ENCODE measurements around the gene AIPL1. TPM values are rescaled to one million over a fixed set of nuclear protein-coding genes. Genes with fewer than 3 reads are reported as not detected.
A peak's percentile ranks its signal among the peaks of the same experiment; 100 is the strongest.

Gene AIPL1
- total RNA-seq, 2 experiments from 2014 or later, result not detected

DNA sequence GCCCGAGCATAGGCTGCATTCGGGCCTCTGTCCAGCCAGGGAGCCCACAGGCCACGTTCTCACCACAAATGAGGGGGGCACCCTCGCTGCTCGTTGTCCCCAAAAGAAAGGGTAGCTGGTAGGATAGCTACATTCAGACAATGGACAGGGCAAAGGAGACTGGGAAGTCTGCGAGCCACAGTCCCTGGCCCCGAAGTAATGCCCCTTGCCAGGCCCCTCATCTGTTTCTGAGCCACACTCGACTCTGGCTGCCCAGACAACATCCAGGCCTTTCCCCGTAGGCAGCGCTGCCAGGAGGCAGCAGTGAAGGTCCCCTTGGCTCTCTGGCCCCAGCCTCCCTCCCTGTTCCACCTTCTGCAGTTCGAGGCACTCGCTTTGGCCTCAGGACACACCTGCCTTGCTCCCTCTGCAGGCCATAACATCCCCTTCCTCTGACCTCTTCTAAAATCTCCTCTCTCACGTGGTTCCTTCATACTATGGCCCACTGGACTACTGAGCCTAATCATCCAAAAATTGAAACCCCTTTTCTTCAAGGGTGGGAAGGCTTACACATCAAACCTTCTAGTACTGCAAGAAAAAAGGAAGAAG is 12.2 kb downstream of the AIPL1 start:
- no peaks in the 10 kb centered on the region for H4K20me1 ChIP-seq (ENCODE audit: insufficient read depth, low read length)
- H3K36me3 ChIP-seq (ENCODE audit: insufficient read depth, low read length), result no peaks in the 10 kb centered on the region
- no TSS peak for BruUV-seq (replicated peaks)

DNA sequence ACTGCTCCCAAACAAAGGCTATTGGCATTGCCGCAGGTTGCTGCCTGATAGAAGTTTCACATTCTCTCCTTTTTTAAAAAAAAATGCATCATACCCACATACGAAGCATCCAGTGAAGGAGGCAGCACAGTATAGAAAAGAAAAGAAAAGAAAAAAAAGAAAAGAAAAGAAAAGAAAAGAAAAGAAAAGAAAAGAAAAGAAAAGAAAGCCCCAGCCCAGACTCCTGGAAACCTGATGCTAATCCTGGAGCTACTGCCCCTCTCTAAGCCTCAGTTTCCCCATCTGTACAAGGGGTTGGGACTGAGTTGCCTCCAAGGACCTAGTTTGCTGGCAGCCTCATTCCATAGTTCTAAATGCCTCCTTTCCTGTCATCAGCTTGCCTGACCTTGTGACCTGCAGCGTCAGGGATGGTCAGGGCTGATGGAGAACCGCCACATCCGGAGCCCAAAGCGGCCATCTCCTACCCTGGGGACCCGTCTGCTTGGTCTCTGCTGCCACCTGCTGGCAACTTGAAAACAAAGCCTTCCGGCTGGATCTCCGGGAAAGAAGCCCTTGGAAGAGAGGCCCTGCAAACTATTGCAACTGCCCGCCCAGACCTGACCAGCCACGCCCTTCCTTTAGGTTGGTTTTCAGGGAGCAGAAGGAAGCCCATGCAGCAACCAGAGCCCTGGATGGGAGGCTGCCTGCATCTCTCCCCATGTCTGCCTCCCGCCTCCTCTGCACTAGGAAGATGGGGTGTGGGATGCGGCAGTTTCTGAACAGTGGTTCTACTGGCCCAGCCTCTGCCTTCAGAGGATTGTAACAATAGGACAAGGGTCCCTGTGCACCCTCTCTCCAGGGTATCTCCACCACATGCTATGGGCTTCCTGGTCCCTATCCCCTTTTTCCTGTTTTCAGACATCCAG is 13.0 kb downstream of the AIPL1 start:
- ChIA-PET CTCF (ENCODE audit: unreplicated experiment) (no interaction called here), POLR2A (no interaction called here)
- Histone ChIP-seq H3K9me3 (ENCODE audit: low read length) (no peaks in the 10 kb centered on the region), H4K20me1 (ENCODE audit: insufficient read depth, low read length) (no peaks in the 10 kb centered on the region), H3K27ac (ENCODE audit: low read depth, low read length, poor library complexity, severe bottlenecking) (no peak overlapping the region), H3K9me2 (ENCODE audit: insufficient read depth, low read length) (no peaks in the 10 kb centered on the region), H3K79me2 (ENCODE audit: insufficient read depth, low read depth, low read length) (no peaks in the 10 kb centered on the region), H3K4me2 (ENCODE audit: low read length) (no peak overlapping the region), H3K36me3 (ENCODE audit: insufficient read depth, low read length) (no peaks in the 10 kb centered on the region), H3K4me3 (ENCODE audit: low read depth, low read length, poor library complexity, severe bottlenecking) (no peak overlapping the region), H3K4me1 (ENCODE audit: insufficient read depth, low read length, poor library complexity, severe bottlenecking) (no peaks in the 10 kb centered on the region), H2AFZ (ENCODE audit: low read length) (no peak overlapping the region)
- no TSS peak for BruUV-seq (replicated peaks)
- peak; percentile 73 for DNase-seq (ENCODE audit: low spot score)
- intact Hi-C loops (cut with micrococcal nuclease; ENCODE audit: unreplicated experiment), result loop anchor here (1.0 to 5.0 kb wide), 2 partner anchors 715 to 835 kb away; no protein-coding TSS in a partner anchor
- TF ChIP-seq, protein P1, sequence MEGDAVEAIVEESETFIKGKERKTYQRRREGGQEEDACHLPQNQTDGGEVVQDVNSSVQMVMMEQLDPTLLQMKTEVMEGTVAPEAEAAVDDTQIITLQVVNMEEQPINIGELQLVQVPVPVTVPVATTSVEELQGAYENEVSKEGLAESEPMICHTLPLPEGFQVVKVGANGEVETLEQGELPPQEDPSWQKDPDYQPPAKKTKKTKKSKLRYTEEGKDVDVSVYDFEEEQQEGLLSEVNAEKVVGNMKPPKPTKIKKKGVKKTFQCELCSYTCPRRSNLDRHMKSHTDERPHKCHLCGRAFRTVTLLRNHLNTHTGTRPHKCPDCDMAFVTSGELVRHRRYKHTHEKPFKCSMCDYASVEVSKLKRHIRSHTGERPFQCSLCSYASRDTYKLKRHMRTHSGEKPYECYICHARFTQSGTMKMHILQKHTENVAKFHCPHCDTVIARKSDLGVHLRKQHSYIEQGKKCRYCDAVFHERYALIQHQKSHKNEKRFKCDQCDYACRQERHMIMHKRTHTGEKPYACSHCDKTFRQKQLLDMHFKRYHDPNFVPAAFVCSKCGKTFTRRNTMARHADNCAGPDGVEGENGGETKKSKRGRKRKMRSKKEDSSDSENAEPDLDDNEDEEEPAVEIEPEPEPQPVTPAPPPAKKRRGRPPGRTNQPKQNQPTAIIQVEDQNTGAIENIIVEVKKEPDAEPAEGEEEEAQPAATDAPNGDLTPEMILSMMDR (conservative IDR thresholded peaks at IDR 0.05; ENCODE audit: low read length), result peak; percentile 88
- TF ChIP-seq EZH2phosphoT487 (IDR thresholded peaks at IDR 0.05; ENCODE audit: borderline replicate concordance, low read depth, low read length), result no peak

More for the DNA sequence above, 12.2 kb downstream of the AIPL1 start:
- H3K79me2 ChIP-seq (ENCODE audit: insufficient read depth, low read depth, low read length), result no peaks in the 10 kb centered on the region
- H3K4me3 ChIP-seq (ENCODE audit: low read depth, low read length, poor library complexity, severe bottlenecking), result no peak overlapping the region
- H2AFZ ChIP-seq (ENCODE audit: low read length), result no peak overlapping the region
- intact Hi-C loops (cut with micrococcal nuclease; ENCODE audit: unreplicated experiment), result loop anchor here (1.0 to 5.0 kb wide), 2 partner anchors 715 to 835 kb away; no protein-coding TSS in a partner anchor
- no peak for DNase-seq (ENCODE audit: low spot score)
- no peak for TF ChIP-seq EZH2phosphoT487 (IDR thresholded peaks at IDR 0.05; ENCODE audit: borderline replicate concordance, low read depth, low read length)
- no peaks in the 10 kb centered on the region for H3K9me2 ChIP-seq (ENCODE audit: insufficient read depth, low read length)
- CTCF ChIA-PET (ENCODE audit: unreplicated experiment), result no interaction called here
- no peak overlapping the region for H3K27ac ChIP-seq (ENCODE audit: low read depth, low read length, poor library complexity, severe bottlenecking)
- H3K4me2 ChIP-seq (ENCODE audit: low read length), result no peak overlapping the region
- no peaks in the 10 kb centered on the region for H3K9me3 ChIP-seq (ENCODE audit: low read length)
- POLR2A ChIA-PET, result no interaction called here
- H3K4me1 ChIP-seq (ENCODE audit: insufficient read depth, low read length, poor library complexity, severe bottlenecking), result peaks cover 5% of the 10 kb centered on the region

DNA sequence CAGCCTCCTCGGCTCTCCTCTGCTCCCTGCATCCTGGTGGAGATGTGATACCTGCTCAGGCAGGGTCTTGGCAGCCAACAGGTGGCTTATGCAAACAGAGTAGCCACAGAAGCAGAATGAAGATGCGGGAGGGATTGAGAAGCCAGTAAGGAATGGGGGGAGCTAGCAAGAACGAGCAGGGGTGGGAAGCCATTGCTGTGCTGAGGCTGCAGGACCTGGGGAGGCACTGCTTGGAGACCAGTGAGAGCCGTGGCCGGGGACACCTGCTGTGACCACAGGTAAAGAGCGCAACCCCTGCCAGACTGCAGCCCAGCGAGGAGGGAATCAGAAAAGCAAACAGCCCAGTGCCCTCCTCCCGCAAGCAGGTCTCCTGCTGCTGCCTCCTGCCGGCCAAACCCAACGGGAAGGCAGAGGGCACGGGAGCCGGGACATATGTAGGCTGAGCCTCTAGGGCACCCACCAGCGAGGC is 14.7 kb downstream of the AIPL1 start:
- no peaks in the 10 kb centered on the region for H3K9me2 ChIP-seq (ENCODE audit: insufficient read depth, low read length)
- no peaks in the 10 kb centered on the region for H3K4me1 ChIP-seq (ENCODE audit: insufficient read depth, low read length, poor library complexity, severe bottlenecking)
- H3K27ac ChIP-seq (ENCODE audit: low read depth, low read length, poor library complexity, severe bottlenecking), result no peak overlapping the region
- H3K4me3 ChIP-seq (ENCODE audit: low read depth, low read length, poor library complexity, severe bottlenecking), result no peak overlapping the region
- H3K79me2 ChIP-seq (ENCODE audit: insufficient read depth, low read depth, low read length), result no peaks in the 10 kb centered on the region
- DNase-seq (ENCODE audit: low spot score), result no peak
- no peak overlapping the region for H3K4me2 ChIP-seq (ENCODE audit: low read length)
- intact Hi-C loops (cut with micrococcal nuclease; ENCODE audit: unreplicated experiment), result loop anchor here (5.0 kb wide), 1 partner anchor 713 kb away; no protein-coding TSS in a partner anchor
- ChIA-PET POLR2A (interaction anchor here (0.7 kb wide), 1 partner anchor 21 kb away, joined by 3 read pairs; no protein-coding TSS in a partner anchor), CTCF (ENCODE audit: unreplicated experiment) (no interaction called here)
- H3K9me3 ChIP-seq (ENCODE audit: low read length), result no peaks in the 10 kb centered on the region
- no peaks in the 10 kb centered on the region for H3K36me3 ChIP-seq (ENCODE audit: insufficient read depth, low read length)
- no TSS peak for BruUV-seq (replicated peaks)
- H4K20me1 ChIP-seq (ENCODE audit: insufficient read depth, low read length), result no peaks in the 10 kb centered on the region
- H2AFZ ChIP-seq (ENCODE audit: low read length), result no peak overlapping the region
- TF ChIP-seq, protein P1 (conservative IDR thresholded peaks at IDR 0.05; ENCODE audit: low read length), result peak; percentile 41; the same call in 1 of the 2 replicates
- TF ChIP-seq EZH2phosphoT487 (IDR thresholded peaks at IDR 0.05; ENCODE audit: borderline replicate concordance, low read depth, low read length), result no peak
